Kidney epithelial cell (primary cell): ENCODE measurements around the gene ADAMTS9. TPM values are rescaled to one million over a fixed set of nuclear protein-coding genes. Genes with fewer than 3 reads are reported as not detected.

ENCODE experiments used
- DNase-seq: peaks from one replicate; pipeline ENCODE4 v3.0.0-alpha.2; 2010; ENCODE audit warnings: low read depth
- H3K27me3 ChIP-seq: 2 replicates; pipeline ENCODE4 v1.6.0; 2011; ENCODE audit warnings: low read length; ENCODE audit not compliant: control insufficient read depth, insufficient read depth
- H3K36me3 ChIP-seq: 2 replicates; pipeline ENCODE4 v1.5.1; 2011; ENCODE audit warnings: low read length; ENCODE audit not compliant: control insufficient read depth, insufficient read depth
- H3K4me3 ChIP-seq: 2 replicates; pipeline ENCODE4 v1.5.1; 2011; ENCODE audit warnings: low read depth, mild to moderate bottlenecking, control low read depth, low read length
- total RNA-seq: library from RNA; depleted of rRNA; stranded (reverse); fragments of >200 nt; gene quantifications from 2 replicates; pipeline ENCODE4 v1.2.3, GENCODE V29; 2015
- TF ChIP-seq, protein P1 (sequence below): IDR thresholded peaks from 2 replicates; pipeline ENCODE4 v1.5.1; 2011; ENCODE audit warnings: mild to moderate bottlenecking, moderate library complexity, low read length, control low read depth, inconsistent platforms; ENCODE audit not compliant: insufficient read depth, poor library complexity, severe bottlenecking

Gene ADAMTS9
- total RNA-seq, 1 donor from 2014 or later: 211 TPM

DNA sequence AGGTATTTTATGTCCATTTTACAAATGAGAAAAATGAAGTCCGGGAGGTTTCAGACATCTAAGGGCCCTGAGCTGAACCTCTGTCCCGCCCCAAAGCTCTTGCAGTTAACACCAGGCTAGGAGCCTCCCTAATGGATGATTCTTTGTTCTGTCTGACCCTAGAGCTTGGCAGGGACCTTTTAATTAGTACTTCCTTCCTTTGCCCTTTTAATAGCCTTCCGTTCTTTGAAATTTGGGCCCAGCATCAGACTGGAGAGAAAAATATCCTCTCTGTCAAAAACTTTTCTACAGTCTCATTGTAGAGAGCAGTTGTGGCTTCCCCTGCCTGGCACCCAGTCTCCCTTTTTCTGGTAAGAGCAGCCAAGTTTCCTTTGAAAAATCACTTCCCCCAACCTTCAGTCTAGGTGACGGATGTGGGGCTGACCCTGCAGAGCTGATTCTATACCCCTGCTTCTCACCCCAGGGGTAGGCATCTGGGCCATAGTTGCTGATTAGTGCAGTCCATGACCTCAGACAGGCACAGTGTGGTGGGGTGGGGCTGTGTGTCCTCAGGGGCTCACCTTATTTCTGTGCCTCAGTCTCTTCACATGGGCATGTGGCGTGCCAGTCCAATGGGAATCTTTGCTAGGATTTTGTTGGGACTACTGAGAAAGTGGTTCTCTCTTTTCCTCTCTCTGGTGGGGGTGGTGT is 220.4 kb downstream of the ADAMTS9 start:
- no peak overlapping the region for H3K4me3 ChIP-seq
- no peaks in the 10 kb centered on the region for H3K36me3 ChIP-seq
- TF ChIP-seq, protein P1, sequence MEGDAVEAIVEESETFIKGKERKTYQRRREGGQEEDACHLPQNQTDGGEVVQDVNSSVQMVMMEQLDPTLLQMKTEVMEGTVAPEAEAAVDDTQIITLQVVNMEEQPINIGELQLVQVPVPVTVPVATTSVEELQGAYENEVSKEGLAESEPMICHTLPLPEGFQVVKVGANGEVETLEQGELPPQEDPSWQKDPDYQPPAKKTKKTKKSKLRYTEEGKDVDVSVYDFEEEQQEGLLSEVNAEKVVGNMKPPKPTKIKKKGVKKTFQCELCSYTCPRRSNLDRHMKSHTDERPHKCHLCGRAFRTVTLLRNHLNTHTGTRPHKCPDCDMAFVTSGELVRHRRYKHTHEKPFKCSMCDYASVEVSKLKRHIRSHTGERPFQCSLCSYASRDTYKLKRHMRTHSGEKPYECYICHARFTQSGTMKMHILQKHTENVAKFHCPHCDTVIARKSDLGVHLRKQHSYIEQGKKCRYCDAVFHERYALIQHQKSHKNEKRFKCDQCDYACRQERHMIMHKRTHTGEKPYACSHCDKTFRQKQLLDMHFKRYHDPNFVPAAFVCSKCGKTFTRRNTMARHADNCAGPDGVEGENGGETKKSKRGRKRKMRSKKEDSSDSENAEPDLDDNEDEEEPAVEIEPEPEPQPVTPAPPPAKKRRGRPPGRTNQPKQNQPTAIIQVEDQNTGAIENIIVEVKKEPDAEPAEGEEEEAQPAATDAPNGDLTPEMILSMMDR: no peak
- DNase-seq: no peak
- H3K27me3 ChIP-seq: no peaks in the 10 kb centered on the region
